Kidney glomerular epithelial cell (primary cell): ENCODE data around the gene YWHAH.
A peak's percentile ranks its signal among the peaks of the same experiment; 100 is the strongest.

Source experiments
- DNase-seq: peaks from one replicate; lab custom pipeline; 2025; lab: John Stamatoyannopoulos, UW

Gene YWHAH

DNA sequence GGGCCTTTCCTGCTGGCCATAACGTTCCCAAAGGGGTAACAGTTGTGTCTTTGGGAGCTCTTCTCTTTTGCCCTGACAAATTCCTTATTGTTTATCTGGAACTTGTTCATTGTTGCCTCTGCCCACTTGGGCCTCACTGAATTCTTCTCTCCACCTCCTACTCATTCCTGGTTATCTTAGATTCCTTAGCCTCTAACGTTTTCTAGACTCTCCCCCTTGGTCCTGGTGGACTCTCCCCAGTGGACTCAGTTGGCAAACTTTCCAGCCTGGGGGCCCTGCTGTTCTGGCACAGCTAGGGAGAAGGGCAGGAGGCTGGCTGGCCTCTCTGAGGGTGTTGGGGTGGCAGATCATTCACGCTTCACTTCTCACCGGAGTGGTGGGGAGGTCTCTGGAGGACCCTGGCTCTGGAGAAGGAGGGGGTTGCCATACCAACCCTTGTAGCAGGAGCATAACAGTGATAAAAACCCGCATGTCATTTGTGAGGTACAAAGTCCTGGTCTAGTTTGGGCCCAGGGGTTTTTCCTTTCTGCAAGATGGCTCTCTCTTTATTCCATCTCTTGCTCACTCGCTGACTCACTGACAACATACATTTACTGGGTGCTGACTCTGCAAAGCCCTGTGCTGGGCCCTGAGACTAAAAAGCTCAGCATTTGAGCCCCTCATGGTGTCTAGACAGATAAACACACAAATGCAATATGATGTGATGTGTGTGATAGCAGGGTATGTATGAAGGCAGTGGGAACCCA is 39.7 kb downstream of the YWHAH start:
- peak; percentile 4 for DNase-seq

DNA sequence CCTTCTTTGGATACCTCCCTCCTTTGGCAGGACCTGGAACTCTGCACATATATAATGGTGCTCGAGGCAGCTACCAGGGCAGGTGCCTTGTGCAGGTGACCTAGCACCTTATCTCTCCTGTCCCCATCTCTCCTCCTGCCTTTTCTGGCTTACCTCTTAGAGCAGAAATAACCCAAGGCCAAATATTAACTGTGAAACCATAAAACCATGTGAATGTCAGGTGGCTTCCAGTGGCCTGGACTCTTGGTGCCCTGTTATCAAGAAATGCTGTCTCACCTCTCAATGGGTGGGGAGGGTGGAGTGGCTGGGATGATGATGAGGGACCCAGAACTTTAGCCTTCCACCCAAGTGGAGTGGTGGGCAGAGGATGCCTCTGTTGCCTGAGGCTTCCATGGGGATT is 42.9 kb downstream of the YWHAH start:
- no peak for DNase-seq

DNA sequence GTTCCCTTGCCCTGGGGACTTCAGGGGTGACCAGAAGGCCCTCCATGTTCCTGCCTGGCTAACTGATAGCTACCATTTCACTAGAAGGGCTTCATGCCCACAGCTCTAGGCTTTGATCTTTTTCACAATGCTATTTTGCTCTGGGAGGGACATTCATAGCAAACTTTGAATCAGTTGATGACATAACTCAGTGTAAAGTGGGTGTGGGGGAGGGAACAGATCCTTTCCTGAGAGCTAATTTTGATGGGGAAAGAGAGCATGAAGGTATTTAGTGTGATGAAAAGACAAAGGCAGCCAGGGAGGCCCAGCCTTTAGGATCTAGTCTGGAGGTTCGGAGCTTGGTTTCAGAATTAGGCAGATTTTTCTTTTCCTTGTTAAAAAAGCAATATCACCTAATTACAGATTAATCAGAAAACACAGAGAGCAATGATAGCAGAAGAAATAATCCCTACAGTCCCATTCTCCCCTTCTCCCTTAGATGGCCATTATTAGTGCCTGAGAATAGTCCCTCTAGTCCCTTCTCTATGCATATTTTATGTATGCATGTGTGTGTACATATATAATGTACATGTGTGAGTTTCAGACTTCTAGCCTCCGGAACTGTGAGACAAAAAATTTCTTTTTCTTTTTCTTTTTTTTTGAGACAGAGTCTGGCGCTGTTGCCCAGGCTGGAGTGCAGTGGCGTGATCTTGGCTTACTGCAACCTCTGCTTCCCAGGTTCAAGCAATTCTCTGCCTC is 46.9 kb downstream of the YWHAH start:
- DNase-seq: no peak

DNA sequence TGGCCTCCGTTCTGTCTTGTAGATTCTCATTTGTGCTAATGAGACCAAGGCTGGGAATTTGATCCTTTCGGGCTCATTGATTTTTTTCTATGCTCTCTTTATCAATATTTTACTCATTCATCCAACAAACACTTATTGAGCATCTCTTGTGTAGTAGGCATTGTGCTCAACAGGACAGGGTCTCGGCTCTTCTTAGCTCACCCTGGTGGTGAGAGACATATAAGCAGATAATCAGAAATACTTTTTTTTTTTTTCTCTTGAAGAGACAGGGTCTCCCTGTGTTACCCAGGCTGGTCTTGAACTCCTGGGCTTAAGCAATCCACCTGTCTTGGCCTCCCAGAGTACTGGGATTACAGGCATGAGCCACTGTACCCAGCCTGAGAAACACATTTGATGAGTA is 50.7 kb downstream of the YWHAH start:
- no peak for DNase-seq

DNA sequence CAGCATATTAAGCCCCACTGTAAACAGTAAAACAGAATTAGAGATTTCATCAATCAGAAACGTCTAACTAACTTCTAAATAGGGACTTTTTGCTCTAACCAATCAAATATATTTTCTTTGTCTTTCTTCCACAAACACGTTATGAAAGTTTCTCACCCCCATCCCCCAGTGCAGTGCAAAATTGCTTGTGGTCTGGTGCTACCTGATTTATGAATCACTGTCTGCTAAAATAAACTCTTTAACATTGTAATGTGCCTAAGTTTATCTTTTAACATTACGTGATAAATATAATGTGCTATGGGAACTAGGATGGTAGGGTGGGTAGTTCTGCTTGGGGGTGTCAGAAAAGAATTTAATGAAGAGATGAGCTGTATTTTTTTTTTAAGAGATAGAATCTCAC is 51.5 kb downstream of the YWHAH start:
- no peak for DNase-seq

DNA sequence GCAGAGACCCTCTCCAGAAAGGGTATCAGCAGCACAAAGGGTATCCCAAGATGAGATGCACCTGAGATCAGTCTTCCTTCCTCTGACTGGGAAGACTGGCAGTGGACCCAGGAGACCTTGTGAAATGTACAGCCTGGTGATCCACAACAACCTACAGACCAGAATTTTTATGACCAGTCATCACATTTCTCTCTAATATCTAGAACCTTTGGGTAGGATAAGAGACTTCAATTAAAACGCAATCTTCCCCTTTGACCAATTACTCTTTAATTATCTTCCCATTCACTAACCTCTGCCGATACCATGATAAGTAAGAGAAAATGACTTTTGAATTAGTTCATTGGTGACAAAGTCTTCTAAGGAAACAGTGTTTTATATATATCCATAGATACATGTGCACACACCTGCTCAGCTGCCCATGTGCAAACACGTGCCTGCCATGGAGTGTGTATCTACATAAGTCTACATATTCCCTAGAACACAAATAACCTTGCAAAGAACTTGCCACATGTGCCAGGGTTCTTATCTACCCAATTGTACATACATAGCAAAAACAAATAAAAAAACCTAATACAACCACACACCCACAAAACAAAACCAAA is 54.5 kb downstream of the YWHAH start:
- no peak for DNase-seq

DNA sequence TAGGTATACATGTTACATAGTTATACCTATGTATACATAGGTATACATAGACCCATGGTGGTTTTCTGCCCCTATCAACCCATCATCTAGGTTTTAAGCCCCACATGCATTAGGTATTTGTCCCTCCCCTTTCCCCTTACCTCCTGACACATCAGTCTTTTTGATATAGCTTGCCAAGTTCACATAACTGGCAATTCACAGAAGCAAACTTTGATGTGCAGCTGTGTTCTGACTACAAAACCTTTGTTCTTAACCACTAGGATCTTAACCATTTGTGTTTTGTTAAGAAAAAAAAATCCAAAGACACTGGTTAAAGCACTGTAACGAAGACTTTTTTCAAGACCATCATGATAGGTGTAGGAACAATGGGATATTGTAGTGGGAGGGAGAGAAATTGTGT is 55.8 kb downstream of the YWHAH start:
- DNase-seq: no peak

DNA sequence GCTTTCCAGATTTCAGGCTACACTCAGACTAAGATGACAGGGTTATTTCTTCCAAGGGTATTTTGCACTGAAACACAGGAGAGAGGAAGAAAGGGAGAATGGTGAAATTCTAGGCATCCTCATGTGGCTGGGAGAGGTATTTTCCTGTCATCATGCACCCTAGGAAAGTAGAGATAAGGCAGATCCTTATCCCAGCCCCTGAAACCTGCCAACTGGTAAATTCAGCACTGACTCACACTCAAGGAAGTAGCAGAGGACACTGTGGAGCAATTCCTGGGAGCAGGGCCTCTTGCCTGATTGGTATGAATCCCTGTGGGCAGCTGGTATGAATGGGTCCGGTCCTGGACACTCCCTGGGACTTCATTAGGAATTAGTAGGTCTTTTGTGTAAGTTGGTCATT is 61.1 kb downstream of the YWHAH start:
- DNase-seq: peak; percentile 49
